Mesendoderm (in vitro differentiated cells): ENCODE measurements around the gene ABHD5.
"Not testable (repeated sequence)": the region's sequence is repeated elsewhere in the genome, so short reads cannot be mapped to it uniquely, and the experiment has no call there.

Experiments
- DNase-seq: peaks from one replicate; pipeline ENCODE4 v3.0.0; 2013
- H2AK5ac ChIP-seq: 2 replicates; pipeline ENCODE4 v1.6.1; 2013; ENCODE audit warnings: low read length, inconsistent platforms
- H2BK120ac ChIP-seq: 2 replicates; pipeline ENCODE4 v1.6.1; 2013; ENCODE audit warnings: low read depth, mild to moderate bottlenecking, low read length, moderate library complexity, mixed read lengths
- H2BK15ac ChIP-seq: replicated peaks from 2 replicates; pipeline ENCODE4 v1.6.1; 2013; ENCODE audit warnings: low read depth, mild to moderate bottlenecking, moderate library complexity
- H2BK5ac ChIP-seq: 2 replicates; pipeline ENCODE4 v1.6.1; 2013; ENCODE audit warnings: low read length, inconsistent platforms
- H3K18ac ChIP-seq: 2 replicates; pipeline ENCODE4 v1.6.1; 2013; ENCODE audit warnings: mild to moderate bottlenecking, low read length, mixed read lengths
- H3K23ac ChIP-seq: one replicate; pipeline ENCODE4 v1.6.1; 2013; ENCODE audit warnings: low read length
- H3K27ac ChIP-seq: 2 replicates; pipeline ENCODE4 v1.5.1; 2013; ENCODE audit warnings: low read depth, mild to moderate bottlenecking, inconsistent platforms, low read length, moderate library complexity
- H3K27me3 ChIP-seq: 2 replicates; pipeline ENCODE4 v1.6.1; 2013; ENCODE audit warnings: low read length, control low read depth, mild to moderate bottlenecking, inconsistent platforms; ENCODE audit not compliant: insufficient read depth, poor library complexity
- H3K36me3 ChIP-seq: 2 replicates; pipeline ENCODE4 v1.6.1; 2013; ENCODE audit warnings: low read length, inconsistent platforms; ENCODE audit not compliant: control insufficient read depth, insufficient read depth
- H3K4ac ChIP-seq: one replicate; pipeline ENCODE4 v1.6.1; 2013; ENCODE audit warnings: low read depth, mild to moderate bottlenecking, low read length, moderate library complexity
- H3K4me1 ChIP-seq: 2 replicates; pipeline ENCODE4 v1.6.1; 2013; ENCODE audit warnings: low read depth, low read length, inconsistent platforms; ENCODE audit not compliant: control insufficient read depth
- H3K4me2 ChIP-seq: 2 replicates; pipeline ENCODE4 v1.6.1; 2013; ENCODE audit warnings: low read length
- H3K4me3 ChIP-seq: 2 replicates; pipeline ENCODE4 v1.5.1; 2013; ENCODE audit warnings: mild to moderate bottlenecking, low read length
- H3K56ac ChIP-seq: one replicate; pipeline ENCODE4 v1.6.1; 2013; ENCODE audit warnings: low read length
- H3K79me1 ChIP-seq: 2 replicates; pipeline ENCODE4 v1.6.1; 2013; ENCODE audit warnings: low read length, inconsistent platforms
- H3K79me2 ChIP-seq: 2 replicates; pipeline ENCODE4 v1.6.1; 2013; ENCODE audit warnings: mild to moderate bottlenecking, low read length; ENCODE audit not compliant: control insufficient read depth, insufficient read depth
- H3K9ac ChIP-seq: 2 replicates; pipeline ENCODE4 v1.6.1; 2013; ENCODE audit warnings: low read length, inconsistent platforms
- H4K5ac ChIP-seq: one replicate; pipeline ENCODE4 v1.6.1; 2013; ENCODE audit warnings: low read length
- H4K8ac ChIP-seq: one replicate; pipeline ENCODE4 v1.6.1; 2013; ENCODE audit warnings: low read depth, mild to moderate bottlenecking, control low read depth, low read length, moderate library complexity
- WGBS: extraction: QIAGEN DNeasy Blood & Tissue Kit; methylation state at CpG from one replicate; pipeline ENCODE4 v1.1.7; 2013; ENCODE audit warnings: low lambda C conversion rate, missing lambda C conversion rate; ENCODE audit not compliant: insufficient coverage; ENCODE audit errors: extremely low coverage; 5-methylcytosine and 5-hydroxymethylcytosine counted together

Gene ABHD5

GRCh38 chr3:43649365-43649968, 41.3 kb upstream of the ABHD5 start:
- no peak overlapping the region for H2BK15ac ChIP-seq
- H4K5ac ChIP-seq, result no peak overlapping the region
- no peaks in the 10 kb centered on the region for H3K27me3 ChIP-seq
- peak; percentile 7 for DNase-seq
- no peak overlapping the region for H3K56ac ChIP-seq
- H3K79me2 ChIP-seq, result no peaks in the 10 kb centered on the region
- H2BK120ac ChIP-seq, result no peak overlapping the region
- no peak overlapping the region for H3K4me2 ChIP-seq
- H3K18ac ChIP-seq, result no peak overlapping the region
- H3K4me1 ChIP-seq, result no peaks in the 10 kb centered on the region
- H2BK5ac ChIP-seq, result no peak overlapping the region
- no peak overlapping the region for H3K4me3 ChIP-seq
- no peak overlapping the region for H2AK5ac ChIP-seq
- no peak overlapping the region for H3K23ac ChIP-seq
- H3K4ac ChIP-seq, result no peak overlapping the region
- H4K8ac ChIP-seq, result no peak overlapping the region
- no peak overlapping the region for H3K9ac ChIP-seq
- no peak overlapping the region for H3K27ac ChIP-seq
- no peaks in the 10 kb centered on the region for H3K79me1 ChIP-seq
- no CpG with 5 or more reads among the region's 6 CpGs for WGBS
- no peaks in the 10 kb centered on the region for H3K36me3 ChIP-seq

GRCh38 chr3:43650345-43650744, 40.4 kb upstream of the ABHD5 start:
- no CpG with 5 or more reads among the region's 1 CpG for WGBS
- H3K4me1 ChIP-seq, result no peaks in the 10 kb centered on the region
- H3K18ac ChIP-seq, result no peak overlapping the region
- no peak for DNase-seq
- H3K36me3 ChIP-seq, result no peaks in the 10 kb centered on the region
- no peak overlapping the region for H3K23ac ChIP-seq
- H3K27ac ChIP-seq, result no peak overlapping the region
- no peak overlapping the region for H3K4me3 ChIP-seq
- no peak overlapping the region for H3K56ac ChIP-seq
- no peak overlapping the region for H2BK15ac ChIP-seq
- no peak overlapping the region for H3K4me2 ChIP-seq
- no peak overlapping the region for H4K5ac ChIP-seq
- H2BK5ac ChIP-seq, result no peak overlapping the region
- H3K79me1 ChIP-seq, result no peaks in the 10 kb centered on the region
- H4K8ac ChIP-seq, result no peak overlapping the region
- no peaks in the 10 kb centered on the region for H3K27me3 ChIP-seq
- no peak overlapping the region for H3K4ac ChIP-seq
- no peak overlapping the region for H3K9ac ChIP-seq
- H3K79me2 ChIP-seq, result no peaks in the 10 kb centered on the region
- H2BK120ac ChIP-seq, result no peak overlapping the region
- H2AK5ac ChIP-seq, result no peak overlapping the region

GRCh38 chr3:43656390-43656789, 34.3 kb upstream of the ABHD5 start:
- no CpG with 5 or more reads among the region's 22 CpGs for WGBS
- H3K4me2 ChIP-seq, H2BK120ac ChIP-seq, H2BK5ac ChIP-seq, H3K4ac ChIP-seq, H4K5ac ChIP-seq, H3K18ac ChIP-seq, H3K9ac ChIP-seq, DNase-seq, H3K23ac ChIP-seq, H3K79me1 ChIP-seq, H3K79me2 ChIP-seq, H3K56ac ChIP-seq, H3K4me1 ChIP-seq, H3K4me3 ChIP-seq, H3K36me3 ChIP-seq, H2AK5ac ChIP-seq, H3K27ac ChIP-seq, H4K8ac ChIP-seq, H3K27me3 ChIP-seq, H2BK15ac ChIP-seq: not testable (repeated sequence)

DNA sequence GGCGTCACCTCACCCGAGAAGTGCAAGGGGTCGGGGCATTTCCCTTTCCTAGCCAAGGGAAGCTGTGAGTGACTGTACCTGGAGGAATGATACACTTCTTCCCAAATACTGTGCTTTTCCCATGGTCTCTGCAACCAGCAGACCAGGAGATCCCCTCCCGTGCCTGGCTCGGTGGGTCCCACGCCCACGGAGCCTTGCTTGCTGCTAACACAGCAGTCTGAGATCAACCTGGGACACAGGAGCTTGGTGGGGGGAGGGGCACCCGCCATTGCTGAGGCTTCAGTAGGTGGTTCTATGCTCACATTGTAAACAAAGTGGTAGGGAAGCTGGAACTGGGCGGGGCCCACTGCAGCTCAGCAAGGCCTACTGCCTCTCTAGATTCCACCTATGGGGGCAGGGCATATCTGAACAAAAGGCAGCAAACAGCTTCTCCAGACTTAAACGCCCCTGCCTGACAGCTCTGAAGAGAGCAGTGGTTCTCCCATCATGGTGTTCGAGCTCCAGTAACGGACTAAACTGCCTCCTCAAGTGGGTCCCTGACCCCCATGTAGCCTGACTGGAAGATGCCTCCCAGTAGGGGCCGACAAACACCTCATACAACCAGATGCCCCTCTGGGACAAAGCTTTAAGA, 31.4 kb upstream of the ABHD5 start:
- Histone ChIP-seq H3K18ac (no peak overlapping the region), H2BK5ac (no peak overlapping the region), H3K4ac (no peak overlapping the region), H4K8ac (no peak overlapping the region), H3K79me2 (no peaks in the 10 kb centered on the region), H3K27ac (no peak overlapping the region), H3K4me1 (no peaks in the 10 kb centered on the region), H4K5ac (no peak overlapping the region), H2BK120ac (no peak overlapping the region), H3K9ac (no peak overlapping the region), H3K79me1 (no peaks in the 10 kb centered on the region), H3K56ac (no peak overlapping the region), H3K27me3 (no peaks in the 10 kb centered on the region), H3K23ac (no peak overlapping the region), H3K4me2 (no peak overlapping the region), H3K36me3 (no peaks in the 10 kb centered on the region), H2BK15ac (no peak overlapping the region), H3K4me3 (no peak overlapping the region), H2AK5ac (no peak overlapping the region)
- DNase-seq, result peak; percentile 15
- WGBS, result no CpG with 5 or more reads among the region's 13 CpGs

DNA sequence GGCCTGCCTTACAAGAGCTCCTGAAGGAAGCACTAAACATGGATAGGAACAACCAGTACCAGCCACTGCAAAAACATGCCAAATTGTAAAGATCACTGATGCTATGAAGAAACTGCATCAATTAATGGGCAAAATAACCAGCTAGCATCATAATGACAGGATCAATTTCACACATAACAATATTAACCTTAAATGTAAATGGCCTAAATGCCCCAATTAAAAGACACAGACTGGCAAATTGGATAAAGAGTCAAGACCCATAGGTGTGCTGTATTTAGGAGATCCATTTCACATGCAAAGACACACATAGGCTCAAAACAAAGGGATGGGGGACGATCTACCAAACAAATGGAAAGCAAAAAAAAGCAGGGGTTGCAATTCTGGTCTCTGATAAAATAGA, 29.4 kb upstream of the ABHD5 start:
- not testable (repeated sequence) for H2BK15ac ChIP-seq, DNase-seq, H4K5ac ChIP-seq, H3K18ac ChIP-seq, H2BK120ac ChIP-seq, H3K23ac ChIP-seq, H2AK5ac ChIP-seq, H3K4me1 ChIP-seq, H3K9ac ChIP-seq, H3K79me2 ChIP-seq, H4K8ac ChIP-seq, H3K27ac ChIP-seq, H3K56ac ChIP-seq, H3K79me1 ChIP-seq, H2BK5ac ChIP-seq, H3K36me3 ChIP-seq, H3K27me3 ChIP-seq, H3K4me2 ChIP-seq, H3K4ac ChIP-seq, H3K4me3 ChIP-seq
- no CpG with 5 or more reads among the region's 1 CpG for WGBS

DNA sequence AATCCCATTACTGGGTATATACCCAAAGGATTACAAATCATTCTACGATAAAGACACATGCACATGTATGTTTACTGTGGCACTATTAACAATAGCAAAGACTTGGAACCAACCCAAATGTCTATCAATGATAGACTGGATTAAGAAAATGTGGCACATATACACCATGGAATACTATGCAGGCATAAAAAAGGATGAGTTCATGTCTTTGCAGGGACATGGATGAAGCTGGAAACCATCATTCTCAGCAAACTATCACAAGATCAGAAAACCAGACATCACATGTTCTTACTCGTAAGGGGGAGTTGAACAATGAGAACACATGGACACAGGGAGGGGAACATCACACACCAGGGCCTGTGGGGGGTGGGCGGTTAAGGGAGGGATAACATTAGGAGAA, 25.7 kb upstream of the ABHD5 start:
- not testable (repeated sequence) for H3K36me3 ChIP-seq, H2BK5ac ChIP-seq, H3K79me1 ChIP-seq, H2BK15ac ChIP-seq, H3K27me3 ChIP-seq, H3K9ac ChIP-seq, H4K8ac ChIP-seq, H3K23ac ChIP-seq, H4K5ac ChIP-seq, H3K4me1 ChIP-seq, H3K27ac ChIP-seq, H2BK120ac ChIP-seq, H3K4ac ChIP-seq, H3K4me3 ChIP-seq, H2AK5ac ChIP-seq, H3K79me2 ChIP-seq, H3K18ac ChIP-seq, DNase-seq, H3K4me2 ChIP-seq, H3K56ac ChIP-seq
- WGBS, result no CpG with 5 or more reads among the region's 3 CpGs
